ENCODE results near the gene ABCA13. TPM values are rescaled to one million over a fixed set of nuclear protein-coding genes. Genes with fewer than 3 reads are reported as not detected.

Gene ABCA13
- polyA plus RNA-seq, 3 donors: 0.10 to 0.41 (median 0.37) TPM

GRCh38 chr7:48441848-48442492 is 270.7 kb downstream of the ABCA13 start:
- no peak for TF ChIP-seq CTCF (IDR thresholded peaks at IDR 0.05)
- WGBS (ENCODE audit: insufficient coverage): 100% methylated on average over 2 of the region's 8 CpGs
- Histone ChIP-seq H3K4me2 (replicated peaks; ENCODE audit: extremely low read depth, low read length, poor library complexity, severe bottlenecking) (no peak overlapping the region), H3K36me3 (replicated peaks in 1 of 2; ENCODE audit: control insufficient read depth in 1 of 2, insufficient read depth in 2 of 2, low read length in 2 of 2) (no peaks in the 10 kb centered on the region), H4K20me1 (ENCODE audit: insufficient read depth, low read length) (no peaks in the 10 kb centered on the region), H3K27ac (ENCODE audit: low read depth in 1 of 2, low read length in 2 of 2) (no peak overlapping the region), H3K4me3 (replicated peaks in 1 of 3; ENCODE audit: low read depth in 2 of 3, low read length in 3 of 3) (no peak overlapping the region), H3K9me3 (replicated peaks in 1 of 2; ENCODE audit: control insufficient read depth in 1 of 2, insufficient read depth in 1 of 2, low read length in 2 of 2) (peaks cover 0 to 4% of the 10 kb centered on the region in 2 donors), H3K79me2 (ENCODE audit: insufficient read depth, low read length) (no peaks in the 10 kb centered on the region), H3K27me3 (ENCODE audit: control insufficient read depth in 2 of 2, insufficient read depth in 2 of 2, low read length in 2 of 2) (no peaks in the 10 kb centered on the region), H3K4me1 (ENCODE audit: control insufficient read depth in 1 of 2, insufficient read depth in 2 of 2, low read length in 2 of 2) (no peaks in the 10 kb centered on the region), H2AFZ (ENCODE audit: insufficient read depth, low read depth, low read length, poor library complexity, severe bottlenecking) (no peak overlapping the region), H3K9ac (ENCODE audit: insufficient read depth, low read length, poor library complexity, severe bottlenecking) (no peak overlapping the region)
- DNase-seq: no peak
- no peaks in the 10 kb centered on the region for H3K36me3 Mint-ChIP-seq
- H3K4me1 Mint-ChIP-seq: no peaks in the 10 kb centered on the region
- H3K27me3 Mint-ChIP-seq (ENCODE audit: low read depth in 3 of 3): peaks cover 0 to 2% (median 0%) of the 10 kb centered on the region in 3 donors
- no peak overlapping the region for H3K27ac Mint-ChIP-seq
- intact Hi-C loops (cut with micrococcal nuclease): no loop called here
- no peak overlapping the region for H3K4me3 Mint-ChIP-seq
- peaks cover 0 to 7% (median 1%) of the 10 kb centered on the region in 7 donors for H3K9me3 Mint-ChIP-seq

GRCh38 chr7:48443051-48443450 is 271.8 kb downstream of the ABCA13 start:
- Histone ChIP-seq H3K9ac (ENCODE audit: insufficient read depth, low read length, poor library complexity, severe bottlenecking) (no peak overlapping the region), H3K9me3 (replicated peaks in 1 of 2; ENCODE audit: control insufficient read depth in 1 of 2, insufficient read depth in 1 of 2, low read length in 2 of 2) (peaks cover 0 to 4% of the 10 kb centered on the region in 2 donors), H3K36me3 (replicated peaks in 1 of 2; ENCODE audit: control insufficient read depth in 1 of 2, insufficient read depth in 2 of 2, low read length in 2 of 2) (no peaks in the 10 kb centered on the region), H3K27ac (ENCODE audit: low read depth in 1 of 2, low read length in 2 of 2) (no peak overlapping the region), H4K20me1 (ENCODE audit: insufficient read depth, low read length) (no peaks in the 10 kb centered on the region), H2AFZ (ENCODE audit: insufficient read depth, low read depth, low read length, poor library complexity, severe bottlenecking) (peak overlapping the region; percentile 34), H3K4me1 (ENCODE audit: control insufficient read depth in 1 of 2, insufficient read depth in 2 of 2, low read length in 2 of 2) (no peaks in the 10 kb centered on the region), H3K4me2 (replicated peaks; ENCODE audit: extremely low read depth, low read length, poor library complexity, severe bottlenecking) (no peak overlapping the region), H3K27me3 (ENCODE audit: control insufficient read depth in 2 of 2, insufficient read depth in 2 of 2, low read length in 2 of 2) (no peaks in the 10 kb centered on the region), H3K4me3 (replicated peaks in 1 of 3; ENCODE audit: low read depth in 2 of 3, low read length in 3 of 3) (no peak overlapping the region), H3K79me2 (ENCODE audit: insufficient read depth, low read length) (no peaks in the 10 kb centered on the region)
- H3K36me3 Mint-ChIP-seq: no peaks in the 10 kb centered on the region
- intact Hi-C loops (cut with micrococcal nuclease): no loop called here
- H3K27me3 Mint-ChIP-seq (ENCODE audit: low read depth in 3 of 3): peaks cover 0 to 2% (median 0%) of the 10 kb centered on the region in 3 donors
- H3K4me3 Mint-ChIP-seq: no peak overlapping the region
- WGBS (ENCODE audit: insufficient coverage): 98% methylated on average over 5 of the region's 5 CpGs
- no peak for DNase-seq
- H3K9me3 Mint-ChIP-seq: peaks cover 0 to 7% (median 1%) of the 10 kb centered on the region in 7 donors
- peak overlapping the region in 1 of 7 donors; percentile 51 for H3K27ac Mint-ChIP-seq
- no peak for TF ChIP-seq CTCF (IDR thresholded peaks at IDR 0.05)
- H3K4me1 Mint-ChIP-seq: no peaks in the 10 kb centered on the region
